ENCODE results near the gene CNOT9.

DNA sequence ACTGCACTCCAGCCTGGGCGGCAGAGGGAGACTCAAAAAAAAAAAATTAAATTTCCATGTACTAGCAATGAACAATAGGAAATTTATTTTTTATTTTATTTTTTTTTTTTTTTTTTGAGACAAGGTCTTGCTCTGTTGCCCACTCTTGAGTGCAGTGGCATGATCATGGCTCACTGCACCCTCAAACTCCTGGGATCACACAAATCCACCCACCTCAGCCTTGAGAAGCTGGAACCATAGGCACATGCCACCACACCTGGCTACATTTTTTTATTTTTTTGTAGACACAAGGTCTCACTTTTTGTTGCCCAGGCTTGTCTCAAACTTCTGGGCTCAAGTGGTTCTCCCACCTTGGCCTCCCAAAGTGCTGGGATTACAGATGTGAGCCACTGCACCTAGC lies 16.9 kb downstream of the CNOT9 start:
- TF ChIP-seq, protein P1, sequence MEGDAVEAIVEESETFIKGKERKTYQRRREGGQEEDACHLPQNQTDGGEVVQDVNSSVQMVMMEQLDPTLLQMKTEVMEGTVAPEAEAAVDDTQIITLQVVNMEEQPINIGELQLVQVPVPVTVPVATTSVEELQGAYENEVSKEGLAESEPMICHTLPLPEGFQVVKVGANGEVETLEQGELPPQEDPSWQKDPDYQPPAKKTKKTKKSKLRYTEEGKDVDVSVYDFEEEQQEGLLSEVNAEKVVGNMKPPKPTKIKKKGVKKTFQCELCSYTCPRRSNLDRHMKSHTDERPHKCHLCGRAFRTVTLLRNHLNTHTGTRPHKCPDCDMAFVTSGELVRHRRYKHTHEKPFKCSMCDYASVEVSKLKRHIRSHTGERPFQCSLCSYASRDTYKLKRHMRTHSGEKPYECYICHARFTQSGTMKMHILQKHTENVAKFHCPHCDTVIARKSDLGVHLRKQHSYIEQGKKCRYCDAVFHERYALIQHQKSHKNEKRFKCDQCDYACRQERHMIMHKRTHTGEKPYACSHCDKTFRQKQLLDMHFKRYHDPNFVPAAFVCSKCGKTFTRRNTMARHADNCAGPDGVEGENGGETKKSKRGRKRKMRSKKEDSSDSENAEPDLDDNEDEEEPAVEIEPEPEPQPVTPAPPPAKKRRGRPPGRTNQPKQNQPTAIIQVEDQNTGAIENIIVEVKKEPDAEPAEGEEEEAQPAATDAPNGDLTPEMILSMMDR (conservative IDR thresholded peaks at IDR 0.05) = no peak
- no peak for TF ChIP-seq EZH2 (IDR thresholded peaks at IDR 0.05; ENCODE audit: low read depth)

All from PC-9 (cell line).